Astrocyte (in vitro differentiated cells and primary cell): Measurements from ENCODE around the gene USP40. TPM values are rescaled to one million over a fixed set of nuclear protein-coding genes. Genes with fewer than 3 reads are reported as not detected.

Experiments used
- DNase-seq: peaks from one replicate; pipeline ENCODE4 v3.0.0-alpha.2; 2010; ENCODE audit warnings: low read depth
- FAIRE-seq: peaks from 2 replicates; lab custom pipeline; 2011; peaks lifted over from hg19 to GRCh38; lab: Jason Lieb, UNC
- H2AFZ ChIP-seq: 2 replicates; pipeline ENCODE4 v1.6.0; 2012; ENCODE audit warnings: low read depth, low read length, inconsistent platforms
- H3K27ac ChIP-seq: 2 replicates; pipeline ENCODE4 v1.5.1; 2011; ENCODE audit warnings: low read depth, low read length, inconsistent platforms
- H3K27me3 ChIP-seq: 2 replicates; pipeline ENCODE4 v1.6.0; 2011; ENCODE audit warnings: low read length, inconsistent platforms; ENCODE audit not compliant: insufficient read depth
- H3K36me3 ChIP-seq: 2 replicates; pipeline ENCODE4 v1.5.1; 2011; ENCODE audit warnings: low read length, inconsistent platforms; ENCODE audit not compliant: insufficient read depth
- H3K4me1 ChIP-seq: 2 replicates; pipeline ENCODE4 v1.5.1; 2011; ENCODE audit warnings: low read length, inconsistent platforms; ENCODE audit not compliant: insufficient read depth
- H3K4me2 ChIP-seq: 2 replicates; pipeline ENCODE4 v1.6.0; 2012; ENCODE audit warnings: low read length, inconsistent platforms
- H3K4me3 ChIP-seq: 2 replicates; pipeline ENCODE4 v1.5.1; 2011; ENCODE audit warnings: low read depth, mild to moderate bottlenecking, low read length, inconsistent platforms; ENCODE audit not compliant: insufficient read depth
- H3K79me2 ChIP-seq: 2 replicates; pipeline ENCODE4 v1.6.0; 2012; ENCODE audit warnings: mild to moderate bottlenecking, low read length, inconsistent platforms; ENCODE audit not compliant: insufficient read depth
- H3K9ac ChIP-seq: 2 replicates; pipeline ENCODE4 v1.6.0; 2012; ENCODE audit warnings: mild to moderate bottlenecking, low read length, inconsistent platforms
- H3K9me3 ChIP-seq: 2 replicates; pipeline ENCODE4 v1.5.1; 2012; ENCODE audit warnings: low read depth, mild to moderate bottlenecking, low read length, inconsistent platforms; ENCODE audit not compliant: insufficient read depth
- H4K20me1 ChIP-seq: 2 replicates; pipeline ENCODE4 v1.6.0; 2012; ENCODE audit warnings: low read length, inconsistent platforms; ENCODE audit not compliant: insufficient read depth
- H3K27ac Mint-ChIP-seq: one replicate; pipeline ENCODE4 v1.8.0; 2021; ENCODE audit warnings: mild to moderate bottlenecking, mixed read lengths; ENCODE audit not compliant: unreplicated experiment
- H3K27me3 Mint-ChIP-seq: one replicate; pipeline ENCODE4 v1.8.0; 2021; ENCODE audit warnings: low read depth, mixed read lengths; ENCODE audit not compliant: unreplicated experiment
- H3K36me3 Mint-ChIP-seq: one replicate; pipeline ENCODE4 v1.8.0; 2021; ENCODE audit warnings: low read depth, mixed read lengths; ENCODE audit not compliant: unreplicated experiment
- H3K4me1 Mint-ChIP-seq: one replicate; pipeline ENCODE4 v1.8.0; 2021; ENCODE audit warnings: low read depth, mixed read lengths; ENCODE audit not compliant: unreplicated experiment
- H3K4me3 Mint-ChIP-seq: one replicate; pipeline ENCODE4 v1.8.0; 2021; ENCODE audit warnings: mild to moderate bottlenecking, moderate library complexity, mixed read lengths; ENCODE audit not compliant: unreplicated experiment
- H3K9me3 Mint-ChIP-seq: one replicate; pipeline ENCODE4 v1.8.0; 2021; ENCODE audit warnings: mild to moderate bottlenecking, mixed read lengths; ENCODE audit not compliant: unreplicated experiment
- EZH2 ChIP-seq: IDR thresholded peaks from 2 replicates; pipeline ENCODE4 v1.6.1; 2012; ENCODE audit warnings: mild to moderate bottlenecking, low read length, inconsistent platforms; ENCODE audit not compliant: insufficient read depth
- total RNA-seq: library from RNA; stranded (reverse); gene quantifications from 2 replicates; pipeline ENCODE4 v1.2.1, GENCODE V29; 2021
- TF ChIP-seq, protein P1 (sequence below): IDR thresholded peaks from 2 replicates; pipeline ENCODE4 v1.5.1; 2011; ENCODE audit warnings: low read depth, mild to moderate bottlenecking, inconsistent platforms, low read length, moderate library complexity; ENCODE audit not compliant: insufficient read depth

Gene USP40
- total RNA-seq, 1 donor from 2014 or later = 25.4 TPM

DNA sequence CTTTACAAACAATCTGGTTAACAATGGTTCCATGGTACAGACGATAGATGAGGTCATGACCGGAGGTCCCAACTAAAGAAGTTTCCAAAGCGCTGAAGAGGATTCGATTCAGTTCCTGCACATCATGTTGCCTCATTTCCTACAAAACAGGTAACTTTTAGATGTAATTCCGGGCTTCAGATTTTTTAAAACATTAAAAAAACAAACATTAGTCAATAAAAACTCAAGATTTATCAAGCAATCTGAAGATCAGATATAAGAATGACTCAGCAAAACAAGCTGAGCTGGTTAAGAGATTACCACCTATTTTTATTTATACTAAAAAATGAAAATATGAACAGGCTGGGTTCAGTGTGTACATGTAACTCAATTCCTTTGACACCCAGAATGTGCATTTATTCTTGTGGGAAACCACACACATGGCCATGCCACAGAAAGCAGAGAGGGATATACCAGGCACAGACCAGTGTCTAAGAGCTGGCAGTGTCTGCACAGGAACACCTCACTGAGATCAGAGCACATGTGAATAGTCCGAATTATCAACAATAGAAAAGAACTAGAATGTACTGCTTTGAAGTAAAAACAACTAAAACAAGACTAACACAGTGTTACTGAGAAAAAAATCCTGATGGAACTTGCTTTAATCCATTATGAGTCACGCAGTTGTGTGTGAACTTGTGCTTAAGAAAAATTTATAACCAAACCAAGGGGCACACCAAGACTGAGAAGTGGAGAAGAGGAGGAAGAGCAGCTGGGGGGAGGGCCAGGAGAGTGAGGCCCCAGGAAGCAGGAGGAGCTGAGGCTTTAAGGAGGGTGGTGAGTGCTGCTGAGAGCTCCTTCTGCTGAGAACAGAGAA lies 9.5 kb downstream of the USP40 start:
- no peaks in the 10 kb centered on the region for H3K36me3 Mint-ChIP-seq
- no peak for TF ChIP-seq EZH2
- TF ChIP-seq, protein P1, sequence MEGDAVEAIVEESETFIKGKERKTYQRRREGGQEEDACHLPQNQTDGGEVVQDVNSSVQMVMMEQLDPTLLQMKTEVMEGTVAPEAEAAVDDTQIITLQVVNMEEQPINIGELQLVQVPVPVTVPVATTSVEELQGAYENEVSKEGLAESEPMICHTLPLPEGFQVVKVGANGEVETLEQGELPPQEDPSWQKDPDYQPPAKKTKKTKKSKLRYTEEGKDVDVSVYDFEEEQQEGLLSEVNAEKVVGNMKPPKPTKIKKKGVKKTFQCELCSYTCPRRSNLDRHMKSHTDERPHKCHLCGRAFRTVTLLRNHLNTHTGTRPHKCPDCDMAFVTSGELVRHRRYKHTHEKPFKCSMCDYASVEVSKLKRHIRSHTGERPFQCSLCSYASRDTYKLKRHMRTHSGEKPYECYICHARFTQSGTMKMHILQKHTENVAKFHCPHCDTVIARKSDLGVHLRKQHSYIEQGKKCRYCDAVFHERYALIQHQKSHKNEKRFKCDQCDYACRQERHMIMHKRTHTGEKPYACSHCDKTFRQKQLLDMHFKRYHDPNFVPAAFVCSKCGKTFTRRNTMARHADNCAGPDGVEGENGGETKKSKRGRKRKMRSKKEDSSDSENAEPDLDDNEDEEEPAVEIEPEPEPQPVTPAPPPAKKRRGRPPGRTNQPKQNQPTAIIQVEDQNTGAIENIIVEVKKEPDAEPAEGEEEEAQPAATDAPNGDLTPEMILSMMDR = no peak
- Histone ChIP-seq H3K27me3 (no peaks in the 10 kb centered on the region), H3K79me2 (no peaks in the 10 kb centered on the region), H3K9ac (peak overlapping the region; percentile 34), H3K36me3 (peaks cover 9% of the 10 kb centered on the region), H3K4me3 (no peak overlapping the region), H3K9me3 (no peaks in the 10 kb centered on the region), H3K27ac (peak overlapping the region; percentile 74), H3K4me1 (peaks cover 14% of the 10 kb centered on the region), H2AFZ (peak overlapping the region; percentile 39), H3K4me2 (peak overlapping the region; percentile 47), H4K20me1 (no peaks in the 10 kb centered on the region)
- peak; percentile 52 for FAIRE-seq
- peak; percentile 77 for DNase-seq
- peak overlapping the region; percentile 7 for H3K4me3 Mint-ChIP-seq
- H3K27me3 Mint-ChIP-seq = no peaks in the 10 kb centered on the region
- H3K4me1 Mint-ChIP-seq = peaks cover 17% of the 10 kb centered on the region
- no peaks in the 10 kb centered on the region for H3K9me3 Mint-ChIP-seq
- H3K27ac Mint-ChIP-seq = peak overlapping the region; percentile 79

DNA sequence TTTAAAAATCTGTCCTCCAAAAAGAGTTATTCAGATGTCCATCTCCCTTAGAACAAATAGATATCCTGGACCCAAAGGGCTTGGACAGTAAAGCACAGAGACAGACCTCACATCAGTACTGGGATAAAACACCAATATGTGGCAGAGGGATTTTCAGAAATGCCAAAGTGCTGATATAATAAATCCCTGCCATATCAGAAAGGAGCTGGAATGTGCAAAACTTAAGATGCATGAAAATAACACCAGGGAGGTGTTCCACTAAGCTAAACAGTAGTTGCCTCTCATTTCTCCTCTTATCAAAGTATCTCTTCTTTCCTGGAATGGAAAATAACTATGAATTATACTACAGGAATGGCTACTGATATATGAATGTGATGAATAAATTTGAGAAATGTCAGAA lies 13.2 kb downstream of the USP40 start:
- Mint-ChIP-seq H3K27me3 (no peaks in the 10 kb centered on the region), H3K4me3 (no peak overlapping the region), H3K36me3 (no peaks in the 10 kb centered on the region)

More for the DNA sequence above, 13.2 kb downstream of the USP40 start:
- TF ChIP-seq, protein P1 = no peak
- TF ChIP-seq EZH2 = no peak
- Histone ChIP-seq H3K4me2 (no peak overlapping the region), H3K79me2 (no peaks in the 10 kb centered on the region), H4K20me1 (no peaks in the 10 kb centered on the region), H3K27ac (no peak overlapping the region), H3K36me3 (peaks cover 9% of the 10 kb centered on the region), H3K27me3 (no peaks in the 10 kb centered on the region), H3K4me1 (peaks cover 14% of the 10 kb centered on the region), H2AFZ (no peak overlapping the region), H3K4me3 (no peak overlapping the region), H3K9me3 (no peaks in the 10 kb centered on the region), H3K9ac (no peak overlapping the region)
- FAIRE-seq (no peak), DNase-seq (peak; percentile 19)
- H3K9me3 Mint-ChIP-seq = no peaks in the 10 kb centered on the region
- no peak overlapping the region for H3K27ac Mint-ChIP-seq
- peaks cover 12% of the 10 kb centered on the region for H3K4me1 Mint-ChIP-seq
